Coronary artery (tissue), 2 donors: ENCODE measurements around the gene DSCAM.

Experiments used
- DNase-seq: peaks from one replicate; pipeline ENCODE4 v3.0.0-alpha.2; 2017; ENCODE audit warnings: low spot score
- H3K27ac ChIP-seq, 2 donors: fragments of 200-600 bp; sonication (generic); one replicate each; pipeline ENCODE4 v1.5.1; 2016 to 2019
- H3K4me3 ChIP-seq: fragments of 200-600 bp; sonication (generic); 2 replicates; pipeline ENCODE4 v1.5.1; 2016; ENCODE audit warnings: mild to moderate bottlenecking, moderate library complexity
- TF ChIP-seq, protein P1 (sequence below): fragments of 200-600 bp; sonication (generic); IDR thresholded peaks from one replicate; pipeline ENCODE4 v1.5.1; 2019; ENCODE audit warnings: antibody characterized with exemption

Gene DSCAM

DNA sequence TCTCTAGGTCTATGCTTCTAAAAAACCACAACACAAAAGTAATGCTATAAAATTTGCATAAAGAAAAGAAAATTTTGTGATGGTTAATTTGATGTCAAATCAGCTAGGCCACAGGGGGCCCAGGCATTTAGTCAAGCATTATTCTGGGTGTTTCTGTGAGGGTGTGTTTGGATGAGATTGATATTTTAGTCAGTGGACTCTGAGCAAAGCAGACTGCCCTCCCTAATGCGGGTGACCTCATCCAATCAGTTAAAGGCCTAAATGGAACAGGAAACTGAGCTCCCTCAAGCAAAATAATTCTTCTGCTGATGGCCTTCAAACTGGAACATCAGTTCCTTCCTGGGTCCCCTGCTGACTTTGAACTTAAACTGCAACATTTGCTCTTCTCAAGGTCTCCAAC, 358.0 kb downstream of the DSCAM start:
- TF ChIP-seq, protein P1, sequence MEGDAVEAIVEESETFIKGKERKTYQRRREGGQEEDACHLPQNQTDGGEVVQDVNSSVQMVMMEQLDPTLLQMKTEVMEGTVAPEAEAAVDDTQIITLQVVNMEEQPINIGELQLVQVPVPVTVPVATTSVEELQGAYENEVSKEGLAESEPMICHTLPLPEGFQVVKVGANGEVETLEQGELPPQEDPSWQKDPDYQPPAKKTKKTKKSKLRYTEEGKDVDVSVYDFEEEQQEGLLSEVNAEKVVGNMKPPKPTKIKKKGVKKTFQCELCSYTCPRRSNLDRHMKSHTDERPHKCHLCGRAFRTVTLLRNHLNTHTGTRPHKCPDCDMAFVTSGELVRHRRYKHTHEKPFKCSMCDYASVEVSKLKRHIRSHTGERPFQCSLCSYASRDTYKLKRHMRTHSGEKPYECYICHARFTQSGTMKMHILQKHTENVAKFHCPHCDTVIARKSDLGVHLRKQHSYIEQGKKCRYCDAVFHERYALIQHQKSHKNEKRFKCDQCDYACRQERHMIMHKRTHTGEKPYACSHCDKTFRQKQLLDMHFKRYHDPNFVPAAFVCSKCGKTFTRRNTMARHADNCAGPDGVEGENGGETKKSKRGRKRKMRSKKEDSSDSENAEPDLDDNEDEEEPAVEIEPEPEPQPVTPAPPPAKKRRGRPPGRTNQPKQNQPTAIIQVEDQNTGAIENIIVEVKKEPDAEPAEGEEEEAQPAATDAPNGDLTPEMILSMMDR, result no peak
- DNase-seq, result no peak
- no peak overlapping the region for H3K27ac ChIP-seq
- H3K4me3 ChIP-seq, result no peak overlapping the region

DNA sequence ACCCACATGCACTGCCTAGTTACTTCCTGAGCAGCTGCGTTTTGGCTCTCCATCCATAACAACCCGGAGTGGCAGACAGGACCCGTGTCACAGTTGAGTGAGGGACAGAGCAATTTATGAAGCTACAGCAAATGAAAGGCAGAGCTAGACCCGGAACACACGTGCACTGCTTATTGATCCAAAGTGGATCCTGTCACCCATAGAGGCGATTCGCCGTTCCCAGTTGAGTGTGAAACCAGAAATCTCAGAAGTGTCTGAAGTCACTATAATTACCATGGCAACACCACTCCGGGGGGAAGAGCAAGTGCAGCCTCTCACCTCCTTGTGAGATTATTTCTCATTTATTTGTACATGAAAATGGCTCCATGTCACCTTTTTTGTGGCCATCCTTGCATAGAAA, 365.2 kb downstream of the DSCAM start:
- H3K4me3 ChIP-seq, result no peak overlapping the region
- no peak for DNase-seq
- no peak overlapping the region for H3K27ac ChIP-seq
- TF ChIP-seq, protein P1, result no peak

DNA sequence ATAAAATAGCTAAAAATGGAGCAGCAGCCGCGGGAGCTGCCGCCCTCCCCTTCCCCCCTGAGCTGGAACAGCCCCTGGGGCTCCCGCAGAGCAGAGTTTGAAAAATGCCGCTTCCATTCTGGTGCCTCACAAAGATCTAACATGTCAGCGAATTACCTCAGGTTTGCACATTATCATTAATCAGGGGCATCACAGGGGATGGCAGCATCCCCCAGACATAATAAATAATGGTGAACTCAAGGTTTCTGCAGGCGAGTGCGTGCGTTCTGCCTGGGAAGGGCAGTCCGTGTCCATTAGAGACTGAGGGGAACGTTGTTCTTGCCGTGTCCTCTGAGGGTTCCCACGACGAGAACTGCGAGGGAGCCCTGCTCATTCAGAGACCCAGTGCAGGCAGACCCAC, 372.4 kb downstream of the DSCAM start:
- H3K4me3 ChIP-seq, result no peak overlapping the region
- DNase-seq, result no peak
- H3K27ac ChIP-seq, result no peak overlapping the region
- TF ChIP-seq, protein P1, result no peak

GRCh38 chr21:40472013-40472412, 374.9 kb downstream of the DSCAM start:
- TF ChIP-seq, protein P1, result no peak
- DNase-seq, result no peak
- H3K4me3 ChIP-seq, result no peak overlapping the region
- H3K27ac ChIP-seq, result no peak overlapping the region

DNA sequence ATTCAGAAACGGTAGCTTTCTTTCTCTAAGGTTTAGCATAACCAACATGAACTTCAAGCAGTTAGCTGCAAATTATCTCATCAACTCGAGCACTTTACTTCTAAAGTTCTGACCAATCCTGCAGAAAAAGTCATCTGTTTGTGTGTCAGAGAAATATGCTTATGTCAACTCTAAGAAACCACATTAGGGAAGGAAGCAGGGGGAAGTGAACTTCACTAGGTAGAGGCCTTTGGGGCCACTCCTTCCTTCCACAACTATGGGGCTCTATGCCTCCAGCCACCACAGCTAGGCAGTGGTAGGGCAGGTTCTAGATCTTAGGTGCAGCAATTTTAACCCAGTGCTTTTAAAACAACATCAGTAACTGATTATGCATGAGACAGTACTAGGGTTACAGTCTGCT, 375.9 kb downstream of the DSCAM start:
- no peak overlapping the region for H3K4me3 ChIP-seq
- TF ChIP-seq, protein P1, result no peak
- no peak overlapping the region for H3K27ac ChIP-seq
- DNase-seq, result no peak

GRCh38 chr21:40466893-40467483, 380.0 kb downstream of the DSCAM start:
- Histone ChIP-seq H3K4me3 (no peak overlapping the region), H3K27ac (no peak overlapping the region)
- no peak for DNase-seq
- TF ChIP-seq, protein P1, result no peak

DNA sequence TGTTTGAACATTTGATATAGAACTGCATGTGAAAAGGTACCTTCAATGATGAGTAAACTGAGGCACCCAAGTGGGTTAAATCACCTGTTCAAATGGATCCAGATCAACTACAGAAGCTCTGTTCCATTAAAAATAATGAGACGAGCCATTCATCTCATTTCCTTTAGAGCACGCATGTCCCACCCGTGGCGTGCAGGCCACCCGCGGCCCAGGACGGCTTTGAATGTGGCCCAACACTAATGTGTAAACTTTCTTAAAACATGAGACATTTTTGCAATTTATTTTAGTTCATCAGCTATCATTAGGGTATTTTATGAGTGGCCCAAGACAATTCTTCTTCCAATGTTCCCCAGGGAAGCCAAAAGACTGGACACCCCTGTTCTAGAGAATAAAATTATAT, 381.6 kb downstream of the DSCAM start:
- H3K27ac ChIP-seq, result no peak overlapping the region
- no peak for DNase-seq
- no peak overlapping the region for H3K4me3 ChIP-seq
- TF ChIP-seq, protein P1, result no peak
